Stimulated activated CD4-positive, alpha-beta T cell treated with anti-CD3 and anti-CD28 coated beads, Interleukin-1b, Interleukin-23, amount 100 ng/mL, for 48 hours (primary cell): Measurements from ENCODE around the gene LIPM.

Experiments used
- DNase-seq: peaks from one replicate; pipeline ENCODE4 v3.0.0-alpha.2; 2020

Gene LIPM, protein sequence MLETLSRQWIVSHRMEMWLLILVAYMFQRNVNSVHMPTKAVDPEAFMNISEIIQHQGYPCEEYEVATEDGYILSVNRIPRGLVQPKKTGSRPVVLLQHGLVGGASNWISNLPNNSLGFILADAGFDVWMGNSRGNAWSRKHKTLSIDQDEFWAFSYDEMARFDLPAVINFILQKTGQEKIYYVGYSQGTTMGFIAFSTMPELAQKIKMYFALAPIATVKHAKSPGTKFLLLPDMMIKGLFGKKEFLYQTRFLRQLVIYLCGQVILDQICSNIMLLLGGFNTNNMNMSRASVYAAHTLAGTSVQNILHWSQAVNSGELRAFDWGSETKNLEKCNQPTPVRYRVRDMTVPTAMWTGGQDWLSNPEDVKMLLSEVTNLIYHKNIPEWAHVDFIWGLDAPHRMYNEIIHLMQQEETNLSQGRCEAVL

GRCh38 chr10:88802523-88803285 is at the start of gene LIPM:
LIPM (plus strand) TSS chr10:88802730; CDS start chr10:88802897, 167 bp downstream.
- no peak for DNase-seq

DNA sequence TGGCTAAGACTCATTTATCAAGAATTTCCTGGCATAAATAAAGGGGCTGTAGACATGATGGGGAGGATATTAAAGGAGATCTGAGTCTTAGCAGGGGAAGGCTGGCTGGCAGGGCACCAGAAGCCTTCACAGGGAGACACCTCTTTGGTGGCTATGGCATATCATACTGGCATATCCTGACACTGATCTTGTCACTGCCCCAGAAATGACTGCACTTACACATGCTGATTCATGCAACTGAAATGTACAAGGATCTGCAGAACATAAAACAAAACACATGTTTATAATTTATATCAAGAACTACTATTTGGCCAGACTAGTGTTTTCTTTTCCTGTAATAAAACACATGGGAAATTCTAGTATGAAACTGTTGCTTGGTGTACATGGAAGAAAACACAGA is 48.2 kb upstream of the LIPM start:
- no peak for DNase-seq

GRCh38 chr10:88755753-88756152 is 46.8 kb upstream of the LIPM start:
- DNase-seq, result peak; percentile 26

DNA sequence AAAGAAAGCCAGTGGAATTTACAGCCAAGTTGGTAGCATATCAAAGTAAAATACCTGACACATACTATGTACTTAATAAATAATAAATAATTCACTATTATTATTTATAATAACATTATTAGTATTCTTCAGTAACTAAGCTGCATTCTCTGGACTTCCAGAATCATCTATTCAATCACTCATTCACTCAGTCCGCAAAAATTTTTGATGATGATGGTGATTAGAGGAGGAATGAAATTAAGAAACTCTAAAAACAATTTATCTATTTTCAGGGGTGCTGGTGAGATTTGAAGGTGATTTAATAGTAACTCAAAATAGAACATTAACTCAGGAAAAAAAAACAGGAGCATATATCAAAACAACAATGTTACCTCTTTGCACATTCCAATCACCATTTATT is 45.9 kb upstream of the LIPM start:
- DNase-seq, result no peak

- no peak for DNase-seq
Observed at GRCh38 chr10:88759366-88760101, 43.0 kb upstream of the LIPM start, which contains the start of gene LIPN. LIPN (plus strand) TSS chr10:88760020; CDS start chr10:88761406, 1,386 bp downstream.

GRCh38 chr10:88762906-88763305 is 39.6 kb upstream of the LIPM start:
- DNase-seq, result no peak

DNA sequence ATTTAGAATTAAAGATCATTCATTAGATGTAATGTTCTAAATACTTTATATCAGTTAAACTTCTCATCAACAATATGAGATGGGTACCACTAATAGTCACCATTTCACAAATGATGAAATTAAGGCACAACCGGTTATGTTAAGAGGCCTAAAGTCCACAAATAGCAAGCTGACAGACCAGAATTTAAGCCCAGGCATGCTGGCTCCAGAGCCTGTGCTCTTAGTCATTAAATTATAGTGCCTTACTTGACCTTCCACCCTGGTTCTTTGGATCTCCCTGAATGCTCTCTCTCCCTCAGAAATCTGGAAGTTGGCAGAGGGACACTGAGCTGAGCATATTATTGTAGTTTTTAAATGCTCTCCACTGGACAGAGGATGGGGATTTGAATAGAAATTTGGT is 39.1 kb upstream of the LIPM start:
- no peak for DNase-seq

DNA sequence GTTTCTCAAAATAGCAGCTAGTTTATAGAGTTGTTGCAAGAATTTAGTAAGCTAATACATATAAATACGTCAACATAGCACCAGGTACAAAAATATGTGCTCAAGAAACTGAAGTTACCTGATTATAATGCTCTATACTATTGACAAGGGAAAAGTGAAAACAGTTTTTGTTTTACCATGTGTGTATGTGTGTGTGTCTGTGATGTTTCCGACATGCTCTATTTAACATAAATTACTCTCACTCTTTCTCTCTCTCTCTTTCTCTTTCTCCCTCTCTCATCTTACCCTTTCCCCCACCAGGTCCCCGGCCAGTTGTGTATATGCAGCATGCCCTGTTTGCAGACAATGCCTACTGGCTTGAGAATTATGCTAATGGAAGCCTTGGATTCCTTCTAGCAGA is 38.4 kb upstream of the LIPM start:
- no peak for DNase-seq

DNA sequence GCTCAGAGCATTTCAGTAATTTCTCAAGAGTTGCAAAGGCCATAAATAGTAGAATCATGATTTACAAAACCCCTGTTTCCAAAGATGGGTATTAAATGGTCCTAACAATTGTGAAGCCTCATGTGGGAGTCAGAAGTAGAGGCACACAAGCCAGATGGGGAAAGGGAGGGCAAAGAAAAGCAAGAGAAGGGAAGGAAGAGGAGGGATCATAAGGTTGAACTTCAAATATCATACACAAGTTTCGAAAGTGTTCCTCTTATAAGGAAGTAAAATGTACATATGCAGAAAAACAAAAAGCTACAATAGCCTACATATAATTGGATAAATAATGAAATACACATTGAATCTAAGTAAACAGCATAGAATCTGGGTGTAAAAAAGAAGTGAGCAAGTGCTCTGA is 36.7 kb upstream of the LIPM start:
- DNase-seq, result no peak

DNA sequence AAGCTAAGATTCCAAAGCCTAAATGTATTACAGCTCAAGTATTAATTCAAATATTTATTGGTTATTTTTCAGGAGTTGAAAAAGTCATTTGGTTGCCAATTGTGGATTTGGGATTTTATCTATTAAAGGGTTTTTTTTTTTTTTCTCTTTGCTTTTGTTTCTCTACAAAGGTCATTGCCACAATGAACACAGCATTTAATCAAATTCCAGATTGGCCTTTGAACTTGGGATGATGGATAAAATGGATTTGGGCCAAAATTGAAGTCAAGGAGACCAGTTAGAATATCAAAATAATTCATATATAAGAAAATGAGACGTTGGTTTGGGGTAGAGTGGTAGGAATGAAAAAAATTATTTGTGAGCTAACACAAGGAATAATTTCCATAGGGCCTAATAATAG is 33.1 kb upstream of the LIPM start:
- DNase-seq, result no peak

DNA sequence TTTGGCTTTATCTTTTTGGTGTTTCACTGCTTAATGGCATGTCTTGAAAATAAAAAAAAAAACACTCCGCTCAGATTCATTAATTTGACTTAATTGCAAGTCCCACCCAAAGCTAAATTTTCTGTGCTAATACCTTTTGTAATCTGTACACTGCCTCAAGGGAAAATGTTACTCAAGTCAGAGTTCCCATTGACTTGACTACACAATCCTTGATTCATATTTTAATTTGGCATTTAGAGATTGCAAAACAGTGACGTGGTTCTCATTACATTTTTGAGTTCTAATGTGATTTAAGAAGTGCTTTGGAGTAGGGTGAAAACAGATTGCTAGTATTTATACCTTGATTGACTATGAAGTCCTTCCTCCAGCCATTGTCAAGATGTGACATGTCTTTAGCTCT is 21.3 kb upstream of the LIPM start:
- no peak for DNase-seq

DNA sequence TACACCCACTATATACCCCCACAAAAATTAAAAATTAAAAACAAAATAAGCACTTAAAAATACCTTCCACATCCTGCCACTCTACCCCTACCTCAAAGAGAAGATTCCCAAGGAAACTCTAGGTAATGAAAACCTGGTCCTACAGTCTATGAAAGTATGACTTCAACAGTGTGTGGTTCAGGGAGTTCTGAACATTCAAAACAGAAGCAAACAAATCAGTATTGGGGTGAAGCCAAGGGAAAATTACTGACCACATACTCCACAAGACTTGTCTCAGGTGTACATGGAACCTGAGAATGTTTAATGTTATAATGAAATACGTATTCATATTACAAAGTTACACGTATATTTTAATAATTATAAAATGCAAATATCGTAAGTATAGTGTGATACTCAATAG is 20.3 kb upstream of the LIPM start:
- DNase-seq, result no peak

GRCh38 chr10:88783724-88784123 is 18.8 kb upstream of the LIPM start:
- no peak for DNase-seq

DNA sequence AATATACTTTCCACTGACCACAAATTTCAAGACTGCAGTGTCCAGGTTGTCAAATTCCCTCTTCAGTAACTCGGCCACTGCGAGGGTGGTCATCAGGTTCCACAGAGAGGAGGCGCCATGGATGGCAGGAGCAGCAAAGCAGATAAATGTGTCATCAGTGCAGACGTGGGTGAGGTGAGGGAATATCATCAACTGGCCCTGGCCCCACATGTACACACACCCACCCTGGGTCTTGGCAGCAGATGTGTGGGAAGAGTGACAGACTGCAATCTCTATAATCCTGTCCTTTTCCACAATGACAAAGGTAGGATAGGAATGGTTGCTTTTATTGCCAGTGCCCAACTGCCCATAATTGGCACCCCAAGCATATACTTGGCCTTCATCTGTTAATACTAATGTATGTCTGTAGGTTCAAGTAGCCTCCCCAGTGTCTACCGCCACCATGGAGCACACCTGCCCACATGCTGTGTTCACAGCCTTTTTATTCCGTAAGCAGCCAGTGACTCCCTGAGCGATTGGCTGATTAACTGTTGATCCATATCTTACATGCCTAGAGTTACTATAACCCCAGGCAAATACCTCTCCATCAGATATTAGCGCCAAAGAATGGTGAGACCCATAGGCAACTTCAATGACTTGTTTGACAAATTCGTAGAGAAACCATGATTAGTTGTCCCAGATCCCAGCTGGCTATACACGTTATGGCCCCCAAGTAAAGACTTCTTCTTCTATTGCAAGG is 16.3 kb upstream of the LIPM start:
- DNase-seq, result no peak

GRCh38 chr10:88787463-88787862 is 15.1 kb upstream of the LIPM start:
- no peak for DNase-seq

- no peak for DNase-seq
Observed at GRCh38 chr10:88788924-88789323, 13.6 kb upstream of the LIPM start.

GRCh38 chr10:88791924-88792323 is 10.6 kb upstream of the LIPM start:
- DNase-seq, result no peak

DNA sequence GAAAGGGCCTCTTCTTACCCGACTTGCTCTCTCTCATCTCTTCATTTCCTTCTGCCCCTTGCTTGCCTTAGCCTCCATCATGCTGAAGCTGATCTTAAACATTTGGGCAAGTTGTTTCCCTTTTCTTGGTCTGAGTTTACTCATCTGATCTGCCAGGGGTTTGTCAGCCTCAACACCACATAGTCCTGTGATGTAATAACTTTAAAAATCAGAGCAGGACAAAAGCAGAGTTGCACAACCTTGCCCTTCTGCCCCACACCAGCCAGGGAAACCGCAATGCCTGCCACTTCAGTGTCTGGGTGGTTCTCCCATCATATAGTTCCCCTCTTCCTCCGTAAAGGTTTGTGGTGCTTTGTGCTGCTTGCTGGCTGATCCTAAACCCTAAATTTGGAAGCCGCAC is 9.9 kb upstream of the LIPM start:
- DNase-seq, result no peak

DNA sequence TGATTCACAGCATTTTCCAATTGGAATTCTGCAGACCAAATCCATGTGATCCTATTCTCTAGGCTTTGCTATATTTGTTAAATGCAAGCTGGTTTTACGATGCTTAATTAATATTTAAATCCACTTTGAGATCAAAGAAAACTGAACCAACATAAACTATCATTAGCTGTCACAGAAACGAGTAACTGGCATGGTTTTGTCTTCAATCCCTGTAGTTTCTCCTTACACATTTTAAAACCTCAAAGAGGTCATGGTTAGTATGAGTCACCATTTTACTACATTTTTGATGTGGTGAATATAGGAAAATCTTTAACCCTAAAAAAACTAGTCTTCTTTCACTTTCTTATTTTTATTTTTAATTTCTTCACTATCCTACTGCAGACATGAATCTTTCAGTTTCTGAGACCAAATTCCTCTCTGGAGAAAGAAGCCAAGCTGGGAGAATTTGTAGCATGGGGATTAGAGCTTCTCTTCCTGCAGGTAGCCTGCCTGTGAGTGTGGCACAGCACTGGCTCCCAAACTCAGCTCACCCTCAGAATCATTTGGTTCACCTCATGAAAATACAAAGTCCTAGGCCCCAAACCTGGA is 8.7 kb upstream of the LIPM start:
- DNase-seq, result no peak

DNA sequence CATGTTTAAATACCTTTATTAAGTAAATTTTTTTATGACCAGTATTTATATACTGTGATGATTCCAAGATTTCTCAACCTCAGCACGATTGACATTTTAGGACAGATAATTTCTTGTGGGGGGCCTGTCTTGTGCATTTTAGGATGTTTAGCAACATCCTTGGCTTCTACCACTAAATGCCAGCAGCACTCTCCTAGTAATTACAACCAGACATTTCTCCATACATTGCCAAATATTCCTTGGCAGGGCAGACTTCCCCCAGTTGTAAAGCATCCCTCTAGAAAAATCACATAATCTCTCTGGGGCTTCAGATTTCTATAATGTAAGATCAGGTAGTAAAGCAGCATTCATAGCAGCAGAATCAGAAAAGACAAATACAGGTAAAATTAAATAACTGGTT is 7.8 kb upstream of the LIPM start:
- no peak for DNase-seq

- DNase-seq, result peak; percentile 34
Observed at GRCh38 chr10:88800152-88801125, 2.1 kb upstream of the LIPM start.
